Right lobe of liver (tissue), 4 donors: ENCODE results near the gene RPGRIP1L.

Experiments used
- POLR2A ChIP-seq: fragments of 450-650 bp; IDR thresholded peaks from one replicate; pipeline ENCODE4 v1.6.1; 2017; ENCODE audit warnings: antibody characterized with exemption, mild to moderate bottlenecking
- TF ChIP-seq, protein P1 (sequence below), 4 donors: fragments of 200-600 bp in 3 of 4; fragments of 450-650 bp in 1 of 4; IDR thresholded peaks; one replicate each; pipeline versions ENCODE4 v1.5.1 to v1.8.0; 2016 to 2022; ENCODE audit warnings: antibody characterized with exemption in 4 of 4, mild to moderate bottlenecking in 2 of 4
- donor health status: DM: no; HTN: no; CAD: no.
- donor health status: DM: no; HTN: no; CAD: no.
- donor health status: DM: no; HTN: yes; CAD: no.

DNA sequence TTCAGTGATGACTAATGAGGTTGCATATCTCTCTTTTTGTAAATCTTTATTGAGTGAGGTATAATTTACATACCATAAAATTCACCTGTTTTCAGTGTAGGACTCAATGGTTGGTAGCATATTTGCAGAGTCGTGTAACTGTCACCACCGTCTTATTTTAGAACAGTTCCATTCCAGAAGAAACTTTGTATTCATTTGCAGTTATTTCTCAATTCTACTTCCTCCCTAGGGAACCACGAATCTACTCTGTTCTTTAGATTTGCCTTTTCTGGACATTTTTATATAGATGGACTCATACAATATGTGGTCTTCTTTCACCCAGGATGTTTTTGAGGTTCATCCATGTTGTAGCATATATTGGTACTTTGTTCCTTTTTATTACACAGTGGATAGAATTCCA lies 4.0 kb upstream of the RPGRIP1L start:
- TF ChIP-seq, protein P1, sequence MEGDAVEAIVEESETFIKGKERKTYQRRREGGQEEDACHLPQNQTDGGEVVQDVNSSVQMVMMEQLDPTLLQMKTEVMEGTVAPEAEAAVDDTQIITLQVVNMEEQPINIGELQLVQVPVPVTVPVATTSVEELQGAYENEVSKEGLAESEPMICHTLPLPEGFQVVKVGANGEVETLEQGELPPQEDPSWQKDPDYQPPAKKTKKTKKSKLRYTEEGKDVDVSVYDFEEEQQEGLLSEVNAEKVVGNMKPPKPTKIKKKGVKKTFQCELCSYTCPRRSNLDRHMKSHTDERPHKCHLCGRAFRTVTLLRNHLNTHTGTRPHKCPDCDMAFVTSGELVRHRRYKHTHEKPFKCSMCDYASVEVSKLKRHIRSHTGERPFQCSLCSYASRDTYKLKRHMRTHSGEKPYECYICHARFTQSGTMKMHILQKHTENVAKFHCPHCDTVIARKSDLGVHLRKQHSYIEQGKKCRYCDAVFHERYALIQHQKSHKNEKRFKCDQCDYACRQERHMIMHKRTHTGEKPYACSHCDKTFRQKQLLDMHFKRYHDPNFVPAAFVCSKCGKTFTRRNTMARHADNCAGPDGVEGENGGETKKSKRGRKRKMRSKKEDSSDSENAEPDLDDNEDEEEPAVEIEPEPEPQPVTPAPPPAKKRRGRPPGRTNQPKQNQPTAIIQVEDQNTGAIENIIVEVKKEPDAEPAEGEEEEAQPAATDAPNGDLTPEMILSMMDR (IDR thresholded peaks at IDR 0.05), result no peak
- no peak for TF ChIP-seq POLR2A
